Activated T-helper 1 cell treated with anti-CD3 and anti-CD28 coated beads, Interleukin-12 subunit alpha, Interleukin-12 subunit beta, Interleukin-2, Interleukin-4 antibody, amounts not matched to agents 30 ng/mL and 10 ng/mL and 1 ng/mL, durations not matched to agents 14 hours and 24 hours and 36 hours (primary cell): ENCODE results near the gene TAS1R1. TPM values are rescaled to one million over a fixed set of nuclear protein-coding genes. Genes with fewer than 3 reads are reported as not detected.

ENCODE experiments used
- DNase-seq: peaks from one replicate; pipeline ENCODE4 v3.0.0; 2021; ENCODE audit warnings: low spot score
- H3K27ac Mint-ChIP-seq: one replicate; pipeline ENCODE4 v1.8.0; 2021; ENCODE audit warnings: mild to moderate bottlenecking, mixed read lengths
- H3K27me3 Mint-ChIP-seq: one replicate; pipeline ENCODE4 v1.8.0; 2022; ENCODE audit warnings: mild to moderate bottlenecking, moderate library complexity, mixed read lengths; ENCODE audit not compliant: insufficient read depth
- H3K36me3 Mint-ChIP-seq: one replicate; pipeline ENCODE4 v1.8.0; 2021; ENCODE audit warnings: low read depth, mixed read lengths
- H3K4me1 Mint-ChIP-seq: one replicate; pipeline ENCODE4 v1.8.0; 2021; ENCODE audit warnings: low read depth, mixed read lengths
- H3K4me3 Mint-ChIP-seq: one replicate; pipeline ENCODE4 v1.8.0; 2021; ENCODE audit warnings: mild to moderate bottlenecking, moderate library complexity, mixed read lengths
- H3K9me3 Mint-ChIP-seq: one replicate; pipeline ENCODE4 v1.8.0; 2021; ENCODE audit warnings: mixed read lengths
- intact Hi-C: fragments of 100-400 bp; cut with micrococcal nuclease; formaldehyde crosslinking; loops from one replicate; pipeline ENCODE4 v1.15.1; 2024
- total RNA-seq: library from RNA; stranded (reverse); gene quantifications from 2 replicates; pipeline ENCODE4 v1.2.3, GENCODE V29; 2022

Gene TAS1R1
- total RNA-seq, 1 donor from 2014 or later = not detected

DNA sequence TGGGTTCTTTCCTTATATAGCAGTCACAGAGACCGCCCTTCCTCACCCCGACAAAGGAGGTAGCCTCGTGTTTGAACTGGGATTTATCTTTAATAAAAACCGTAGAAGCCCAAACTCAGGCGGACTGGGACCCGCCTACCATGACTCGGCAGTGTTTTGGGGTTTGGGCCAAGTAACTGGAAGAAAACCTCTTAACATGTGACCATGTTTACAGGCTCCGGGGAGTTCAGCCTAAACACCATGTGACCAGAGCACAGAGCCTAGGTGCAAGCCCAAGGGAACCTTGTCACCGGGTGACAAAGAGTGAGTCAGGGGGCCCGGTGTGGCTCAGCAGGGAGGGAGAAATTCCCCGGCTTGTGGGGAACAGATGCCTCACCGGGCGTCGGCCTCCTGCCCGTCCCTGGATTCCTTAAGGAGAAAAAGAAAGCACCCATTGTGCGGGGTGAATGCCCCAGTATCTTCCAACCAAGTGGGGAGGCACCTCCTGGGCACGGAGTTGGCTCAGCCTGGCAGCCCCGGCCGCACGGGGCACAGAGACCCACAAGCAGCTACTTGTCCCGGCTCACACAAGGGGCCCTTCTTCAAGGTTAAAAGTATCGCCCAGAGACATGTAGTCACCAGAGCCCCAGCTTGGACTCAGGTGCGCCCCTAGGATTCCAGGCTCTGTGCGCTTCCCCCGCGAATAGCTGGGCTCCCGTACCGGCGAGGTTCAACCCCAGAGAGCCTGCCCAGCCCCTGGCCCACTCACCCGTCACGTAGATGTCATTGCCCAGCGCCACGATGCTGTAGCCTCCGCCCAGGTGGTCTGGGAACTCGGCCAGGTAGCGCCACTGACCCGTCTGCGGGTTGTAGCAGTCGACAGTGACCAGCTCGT is 46.2 kb downstream of the TAS1R1 start:
- Mint-ChIP-seq H3K27me3 (peaks cover 2% of the 10 kb centered on the region), H3K9me3 (no peaks in the 10 kb centered on the region), H3K27ac (peak overlapping the region; percentile 89), H3K4me3 (peak overlapping the region; percentile 90), H3K4me1 (peaks cover 30% of the 10 kb centered on the region), H3K36me3 (peaks cover 19% of the 10 kb centered on the region)
- peak; percentile 69 for DNase-seq
- intact Hi-C loops = loop anchor here (1.0 to 5.0 kb wide), 6 partner anchors 22 to 364 kb away; partner anchors contain the start of genes ACOT7, ICMT, NOL9 and ZBTB48

DNA sequence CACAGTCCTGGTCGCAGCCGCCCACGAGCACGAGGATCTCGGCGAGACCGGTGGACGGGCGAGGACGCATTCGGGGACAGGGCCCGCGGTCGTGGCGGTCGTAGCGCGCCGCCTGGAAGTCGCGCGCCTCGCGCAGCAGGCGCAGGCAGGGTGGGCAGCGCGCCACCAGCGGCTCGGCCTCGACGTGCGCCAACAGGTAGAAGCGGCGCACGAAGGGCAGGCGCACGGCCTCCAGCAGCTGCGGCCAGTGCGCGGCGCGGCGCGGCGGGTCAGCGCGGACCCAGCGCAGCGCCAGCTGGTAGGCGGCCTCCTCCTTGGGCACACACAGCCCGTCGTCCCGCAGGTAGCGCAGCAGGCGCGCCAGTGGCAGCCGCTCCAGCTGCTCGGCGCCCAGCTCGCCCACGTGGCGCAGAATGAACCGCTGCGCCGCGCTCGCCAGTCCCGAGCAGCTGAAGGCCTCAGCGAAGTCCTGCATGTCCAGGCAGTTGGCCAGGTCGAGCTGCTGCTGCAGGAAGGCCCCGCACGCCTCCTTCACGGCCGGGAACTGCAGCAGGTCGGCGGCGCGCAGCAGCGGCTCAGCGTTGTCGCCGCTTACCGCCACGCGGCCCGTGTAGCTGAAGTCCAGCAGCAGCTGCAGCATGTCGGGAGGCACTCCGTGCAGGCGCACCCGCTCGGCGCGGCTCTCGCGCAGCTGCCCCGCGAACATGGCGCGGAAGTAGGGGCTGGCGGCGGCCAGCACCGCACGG is 47.0 kb downstream of the TAS1R1 start:
- peak overlapping the region; percentile 90 for H3K4me3 Mint-ChIP-seq
- intact Hi-C loops = loop anchor here (1.0 to 5.0 kb wide), 12 partner anchors 11 to 609 kb away; partner anchors contain the start of genes ACOT7, CAMTA1, ICMT and NOL9
- H3K9me3 Mint-ChIP-seq = no peaks in the 10 kb centered on the region
- H3K4me1 Mint-ChIP-seq = peaks cover 28% of the 10 kb centered on the region
- DNase-seq = no peak
- H3K36me3 Mint-ChIP-seq = peaks cover 16% of the 10 kb centered on the region
- peak overlapping the region; percentile 89 for H3K27ac Mint-ChIP-seq
- H3K27me3 Mint-ChIP-seq = peaks cover 2% of the 10 kb centered on the region

- no peaks in the 10 kb centered on the region for H3K9me3 Mint-ChIP-seq
These were observed 47.6 kb downstream of the TAS1R1 start, which contains the start of gene KLHL21 for GRCh38 chr1:6602669-6603237. Gene KLHL21, minus strand, starts transcription at chr1:6602869. Its CDS starts 52 bp downstream, at chr1:6602817.

DNA sequence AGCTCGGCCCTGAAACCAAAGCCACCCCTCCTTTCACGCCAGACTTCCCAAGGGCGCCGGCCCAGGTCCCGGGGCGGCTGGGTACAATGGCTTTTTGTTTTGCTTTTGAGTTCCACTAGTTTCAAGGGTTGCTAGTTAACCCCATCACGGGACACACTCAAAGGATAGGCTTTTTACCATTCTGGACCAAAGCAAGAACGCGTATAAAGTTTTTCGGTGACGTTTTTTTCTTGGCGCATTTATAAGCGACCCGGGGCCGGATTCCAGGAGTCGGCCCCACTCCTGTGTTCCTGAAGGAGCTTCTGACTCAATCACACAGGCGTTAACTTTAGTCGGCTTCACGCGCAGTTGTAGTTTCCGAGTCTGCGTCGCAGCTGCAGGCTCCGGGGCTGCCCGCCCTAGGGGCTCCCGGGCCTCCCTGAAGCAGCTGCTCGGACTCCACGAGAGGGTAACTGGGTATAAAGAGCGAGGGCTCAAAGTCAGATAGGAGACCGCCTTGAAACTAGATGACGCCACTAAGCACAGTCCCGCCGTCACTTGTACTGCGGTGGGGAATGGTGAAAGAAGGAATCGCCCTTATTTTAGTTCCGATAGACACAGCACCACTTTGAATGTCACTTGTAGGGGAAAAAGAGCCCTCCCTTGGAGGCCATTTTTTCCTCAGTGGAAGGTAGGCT is 48.3 kb downstream of the TAS1R1 start:
- DNase-seq = peak; percentile 40
- peaks cover 10% of the 10 kb centered on the region for H3K36me3 Mint-ChIP-seq
- H3K9me3 Mint-ChIP-seq = no peaks in the 10 kb centered on the region

More at GRCh38 chr1:6602669-6603237, 47.6 kb downstream of the TAS1R1 start, which contains the start of gene KLHL21:
- intact Hi-C loops = loop anchor here (1.0 to 5.0 kb wide), 10 partner anchors 11 to 610 kb away; partner anchors contain the start of genes ACOT7, CAMTA1, ICMT and NPHP4
- Mint-ChIP-seq H3K4me1 (peaks cover 28% of the 10 kb centered on the region), H3K4me3 (peak within 1 kb of the TSS; percentile 90), H3K36me3 (peaks cover 12% of the 10 kb centered on the region), H3K27ac (peak within 1 kb of the TSS; percentile 96), H3K27me3 (peaks cover 2% of the 10 kb centered on the region)
- DNase-seq = peak; percentile 75

DNA sequence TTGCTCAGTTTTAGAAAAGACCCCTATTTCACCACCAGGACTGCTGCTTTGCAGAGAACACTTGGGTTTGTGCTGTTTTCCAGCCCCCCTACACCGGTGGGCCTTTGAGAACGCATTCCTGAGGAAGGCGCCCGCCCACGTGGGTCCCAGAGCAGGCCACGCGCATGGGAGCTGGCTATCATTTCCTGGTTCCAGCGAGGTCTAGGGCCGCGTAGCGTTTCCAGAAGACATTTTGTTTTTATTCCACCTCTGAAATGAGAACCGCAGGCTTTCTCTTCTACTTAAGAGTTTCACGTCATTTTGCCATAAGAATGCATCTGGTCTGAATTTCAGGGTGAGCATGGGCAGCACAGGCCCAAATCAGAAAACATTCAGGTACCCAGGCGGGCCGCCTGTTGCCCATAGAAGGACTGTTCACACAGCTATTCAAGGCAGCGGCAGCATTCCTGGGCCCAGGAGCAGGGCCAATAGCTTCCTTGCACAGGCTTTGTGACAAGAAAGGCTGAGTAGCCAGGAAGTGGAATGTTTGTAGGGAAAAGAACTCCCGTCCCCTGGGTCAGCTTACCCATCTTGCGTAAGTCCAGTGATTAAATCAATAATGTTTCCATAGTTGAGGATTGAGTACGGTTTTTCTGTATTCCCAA is 48.9 kb downstream of the TAS1R1 start:
- H3K9me3 Mint-ChIP-seq = no peaks in the 10 kb centered on the region
- peaks cover 9% of the 10 kb centered on the region for H3K36me3 Mint-ChIP-seq
- peaks cover 25% of the 10 kb centered on the region for H3K4me1 Mint-ChIP-seq
- intact Hi-C loops = loop anchor here (1.0 to 5.0 kb wide), 8 partner anchors 99 to 611 kb away; partner anchors contain the start of genes ACOT7, CAMTA1, ICMT and NPHP4
- H3K4me3 Mint-ChIP-seq = peak overlapping the region; percentile 81
- H3K27me3 Mint-ChIP-seq = peaks cover 6% of the 10 kb centered on the region
- H3K27ac Mint-ChIP-seq = peak overlapping the region; percentile 96
- no peak for DNase-seq

More for the DNA sequence above, 48.3 kb downstream of the TAS1R1 start:
- intact Hi-C loops = loop anchor here (1.0 to 5.0 kb wide), 8 partner anchors 99 to 611 kb away; partner anchors contain the start of genes ACOT7, CAMTA1, ICMT and NPHP4
- Mint-ChIP-seq H3K27me3 (peaks cover 6% of the 10 kb centered on the region), H3K27ac (peak overlapping the region; percentile 96), H3K4me1 (peaks cover 28% of the 10 kb centered on the region), H3K4me3 (peak overlapping the region; percentile 81)

DNA sequence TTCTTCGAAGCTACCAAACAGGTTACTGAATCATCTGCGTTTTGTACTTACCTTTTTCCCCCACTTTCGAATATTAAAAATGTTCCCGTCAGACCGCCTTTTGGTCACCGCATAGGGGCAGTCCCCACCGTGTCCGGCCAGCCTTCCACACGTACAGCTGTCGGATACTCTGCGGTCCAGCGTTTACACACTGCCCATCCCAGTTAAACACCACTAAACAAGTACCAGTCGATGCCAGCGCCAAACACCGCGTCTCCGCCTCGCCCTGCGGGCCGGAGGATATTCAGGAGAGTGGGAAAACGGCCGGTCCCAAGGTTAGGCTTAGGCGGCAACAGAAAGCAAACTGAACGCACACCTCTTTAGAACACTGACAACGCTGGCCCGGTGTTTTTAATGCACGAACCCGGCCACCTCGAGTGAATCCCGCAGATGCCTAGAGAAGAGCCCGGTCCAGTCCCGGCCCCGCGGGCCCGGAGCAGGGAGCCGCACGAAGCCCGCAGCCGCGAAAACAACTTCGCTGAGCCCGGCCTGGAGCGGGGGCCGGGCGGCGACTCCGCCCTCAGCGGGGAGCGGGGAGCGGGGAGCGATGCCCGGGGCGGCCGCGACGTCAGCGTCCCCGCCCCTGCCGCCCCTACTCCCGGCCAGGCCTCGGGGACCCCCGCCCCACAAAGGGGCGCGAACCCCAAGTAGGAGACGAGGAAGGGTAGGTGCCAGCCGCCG is 57.7 kb downstream of the TAS1R1 start:
- Mint-ChIP-seq H3K27ac (peak overlapping the region; percentile 75), H3K36me3 (peaks cover 6% of the 10 kb centered on the region), H3K4me1 (peaks cover 24% of the 10 kb centered on the region), H3K9me3 (no peaks in the 10 kb centered on the region), H3K4me3 (peak overlapping the region; percentile 85), H3K27me3 (peaks cover 7% of the 10 kb centered on the region)
- DNase-seq = no peak
- intact Hi-C loops = loop anchor here (1.0 kb wide), 5 partner anchors 10 to 88 kb away; partner anchors contain the start of genes DNAJC11, KLHL21, NOL9 and ZBTB48

GRCh38 chr1:6613361-6614018 is 58.4 kb downstream of the TAS1R1 start, which contains the start of gene PHF13:
Gene PHF13, plus strand, starts transcription at chr1:6613731. Its CDS starts 336 bp downstream, at chr1:6614067.
- intact Hi-C loops = loop anchor here (1.0 kb wide), 5 partner anchors 11 to 88 kb away; partner anchors contain the start of genes DNAJC11, KLHL21, NOL9 and ZBTB48
- H3K4me3 Mint-ChIP-seq = peak within 1 kb of the TSS; percentile 85
- H3K27ac Mint-ChIP-seq = peak within 1 kb of the TSS; percentile 82
- peaks cover 7% of the 10 kb centered on the region for H3K36me3 Mint-ChIP-seq
- peaks cover 24% of the 10 kb centered on the region for H3K4me1 Mint-ChIP-seq
- H3K9me3 Mint-ChIP-seq = no peaks in the 10 kb centered on the region
- peaks cover 4% of the 10 kb centered on the region for H3K27me3 Mint-ChIP-seq
- peak; percentile 99 for DNase-seq

DNA sequence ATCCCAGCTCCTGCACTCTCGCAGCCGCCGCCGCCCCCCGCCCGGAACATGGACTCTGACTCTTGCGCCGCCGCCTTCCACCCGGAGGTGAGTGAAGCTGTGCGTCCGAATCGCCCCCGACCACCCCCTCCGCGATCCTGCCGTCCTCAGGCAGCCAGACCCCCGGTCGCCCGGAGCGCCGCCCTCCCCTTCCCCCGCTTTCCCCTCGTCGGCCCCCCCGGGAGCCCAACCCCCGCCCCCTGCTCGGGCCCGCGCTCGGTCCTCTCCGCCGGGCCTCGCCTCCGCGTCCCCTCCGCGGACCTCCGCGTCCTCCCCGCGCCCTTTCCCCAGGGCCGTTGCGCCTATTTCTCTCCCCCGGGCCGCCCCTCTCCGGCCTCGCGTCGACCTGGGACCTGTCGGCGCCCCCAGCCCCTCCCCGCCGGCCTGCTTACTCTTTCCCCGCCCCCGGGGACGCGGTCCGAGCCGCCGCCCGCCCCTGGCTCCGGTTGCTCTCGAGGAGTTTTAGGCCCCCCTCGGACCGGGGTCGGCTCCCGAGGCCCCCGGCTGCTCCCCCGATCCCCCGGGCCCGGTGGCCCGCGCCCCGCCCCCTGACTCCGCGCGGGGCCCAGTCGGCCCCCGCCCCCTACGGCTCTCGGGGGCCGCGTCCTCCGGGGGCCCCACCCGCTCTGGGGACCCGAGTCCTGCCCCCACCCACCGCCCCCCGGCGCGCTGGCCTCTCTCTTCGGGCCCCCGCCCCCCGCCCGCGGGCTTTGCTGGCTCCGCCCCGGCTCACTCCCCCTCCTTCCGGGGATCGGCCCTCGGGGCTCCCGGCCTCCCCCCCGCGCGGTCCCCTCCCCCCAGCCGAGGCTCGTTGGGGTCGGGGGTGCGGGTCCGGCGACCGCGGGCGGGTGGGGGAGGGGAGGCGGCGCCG is 59.2 kb downstream of the TAS1R1 start:
- H3K27ac Mint-ChIP-seq = peak overlapping the region; percentile 44
- H3K9me3 Mint-ChIP-seq = no peaks in the 10 kb centered on the region
- peaks cover 24% of the 10 kb centered on the region for H3K4me1 Mint-ChIP-seq
- H3K4me3 Mint-ChIP-seq = peak overlapping the region; percentile 80
- intact Hi-C loops = no loop called here
- DNase-seq = peak; percentile 62
- peaks cover 4% of the 10 kb centered on the region for H3K27me3 Mint-ChIP-seq
- H3K36me3 Mint-ChIP-seq = peaks cover 11% of the 10 kb centered on the region

DNA sequence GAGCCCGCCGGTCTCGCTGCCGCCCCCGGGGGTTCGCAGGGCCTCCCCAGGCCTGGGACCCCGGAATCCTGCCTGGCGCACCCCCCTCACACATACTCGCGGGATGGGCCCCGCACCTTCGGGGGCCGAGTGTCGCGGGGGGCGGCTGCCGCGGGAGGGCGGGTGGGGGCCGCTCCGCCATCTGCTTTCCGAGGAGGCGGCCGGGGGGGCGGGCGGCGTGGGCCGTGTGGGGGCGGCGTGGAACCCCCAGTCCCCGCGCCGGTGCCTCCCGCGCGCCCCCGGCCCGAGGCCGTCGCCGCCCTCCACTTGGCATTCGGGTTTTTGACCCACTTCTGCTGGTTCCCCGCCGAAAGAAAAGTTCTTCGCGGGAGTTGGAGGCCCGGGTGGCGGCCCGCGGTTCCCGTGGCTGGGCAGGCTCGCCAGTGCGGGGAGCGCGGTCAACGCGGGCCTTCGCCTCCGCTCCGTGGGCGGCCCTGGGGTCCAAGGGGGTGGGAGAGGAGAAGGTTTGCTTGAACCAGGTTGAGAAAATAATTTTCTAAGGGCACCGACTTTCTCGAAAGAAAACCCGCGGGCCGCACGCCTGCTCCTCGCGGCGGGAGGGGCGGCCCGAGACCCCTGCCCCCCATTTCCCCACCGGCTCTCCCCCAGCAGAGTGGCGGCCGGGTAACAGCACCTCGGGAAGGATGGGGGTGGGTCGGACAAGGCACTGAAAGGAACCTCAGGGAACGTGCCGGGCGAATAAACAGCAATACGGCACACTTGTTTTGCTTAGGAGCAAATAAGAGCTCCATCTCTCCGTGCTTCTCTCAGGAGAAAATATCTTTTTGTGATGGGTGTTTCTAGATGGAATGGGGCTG is 60.0 kb downstream of the TAS1R1 start:
- no peak for DNase-seq

More for the DNA sequence above, 60.0 kb downstream of the TAS1R1 start:
- no peaks in the 10 kb centered on the region for H3K9me3 Mint-ChIP-seq
- peaks cover 14% of the 10 kb centered on the region for H3K36me3 Mint-ChIP-seq
- peaks cover 24% of the 10 kb centered on the region for H3K4me1 Mint-ChIP-seq
- H3K4me3 Mint-ChIP-seq = peak overlapping the region; percentile 83
- intact Hi-C loops = no loop called here
- H3K27me3 Mint-ChIP-seq = no peaks in the 10 kb centered on the region
- H3K27ac Mint-ChIP-seq = peak overlapping the region; percentile 76
